Measurements from ENCODE around the gene SCUBE3. TPM values are rescaled to one million over a fixed set of nuclear protein-coding genes. Genes with fewer than 3 reads are reported as not detected.

The SCUBE3 gene
- total RNA-seq, 2 experiments from 2014 or later, result not detected

GRCh38 chr6:35184580-35185301, 29.0 kb upstream of the SCUBE3 start:
- Mint-ChIP-seq H3K27me3 (peaks cover 37% of the 10 kb centered on the region), H3K36me3 (ENCODE audit: low read depth) (no peaks in the 10 kb centered on the region), H3K4me3 (no peak overlapping the region), H3K9me3 (no peaks in the 10 kb centered on the region), H3K4me1 (peaks cover 2% of the 10 kb centered on the region), H3K27ac (no peak overlapping the region)
- ChIA-PET POLR2A (no interaction called here), CTCF (interaction anchor here (0.6 kb wide), 1 partner anchor 405 kb away, joined by 3 read pairs; no protein-coding TSS in a partner anchor)
- no peak for DNase-seq

GRCh38 chr6:35185302-35185681, 28.5 kb upstream of the SCUBE3 start:
- no peaks in the 10 kb centered on the region for H3K36me3 Mint-ChIP-seq (ENCODE audit: low read depth)
- ChIA-PET POLR2A (no interaction called here), CTCF (interaction anchor here (1.2 kb wide), 1 partner anchor 20 kb away, joined by 3 read pairs; no protein-coding TSS in a partner anchor)
- H3K27ac Mint-ChIP-seq, result no peak overlapping the region
- peaks cover 40% of the 10 kb centered on the region for H3K27me3 Mint-ChIP-seq
- H3K4me1 Mint-ChIP-seq, result peaks cover 2% of the 10 kb centered on the region
- H3K9me3 Mint-ChIP-seq, result no peaks in the 10 kb centered on the region
- DNase-seq, result no peak
- no peak overlapping the region for H3K4me3 Mint-ChIP-seq

- CTCF ChIA-PET, result interaction anchor here (1.2 kb wide), 1 partner anchor 19 kb away, joined by 3 read pairs; no protein-coding TSS in a partner anchor
- POLR2A ChIA-PET, result interaction anchor here (0.9 kb wide), 1 partner anchor 35 kb away, joined by 3 read pairs; no protein-coding TSS in a partner anchor
Observed at GRCh38 chr6:35185971-35186370, 27.8 kb upstream of the SCUBE3 start.

GRCh38 chr6:35186571-35186970, 27.2 kb upstream of the SCUBE3 start:
- Mint-ChIP-seq H3K4me3 (no peak overlapping the region), H3K27ac (no peak overlapping the region), H3K36me3 (ENCODE audit: low read depth) (no peaks in the 10 kb centered on the region), H3K9me3 (no peaks in the 10 kb centered on the region), H3K4me1 (peaks cover 7% of the 10 kb centered on the region), H3K27me3 (peaks cover 32% of the 10 kb centered on the region)
- DNase-seq, result no peak
- POLR2A ChIA-PET, result interaction anchor here (0.8 to 0.9 kb wide), 2 partner anchors 23 to 36 kb away, joined by 3 read pairs; no protein-coding TSS in a partner anchor
- CTCF ChIA-PET, result no interaction called here

More at GRCh38 chr6:35185971-35186370, 27.8 kb upstream of the SCUBE3 start:
- Mint-ChIP-seq H3K36me3 (ENCODE audit: low read depth) (no peaks in the 10 kb centered on the region), H3K4me1 (peaks cover 4% of the 10 kb centered on the region), H3K27ac (no peak overlapping the region), H3K4me3 (no peak overlapping the region), H3K9me3 (no peaks in the 10 kb centered on the region), H3K27me3 (peaks cover 36% of the 10 kb centered on the region)
- no peak for DNase-seq

- H3K27ac Mint-ChIP-seq, result no peak overlapping the region
- DNase-seq, result no peak
- peaks cover 9% of the 10 kb centered on the region for H3K4me1 Mint-ChIP-seq
- peaks cover 23% of the 10 kb centered on the region for H3K27me3 Mint-ChIP-seq
- H3K4me3 Mint-ChIP-seq, result no peak overlapping the region
- POLR2A ChIA-PET, result no interaction called here
- H3K36me3 Mint-ChIP-seq (ENCODE audit: low read depth), result no peaks in the 10 kb centered on the region
- no peaks in the 10 kb centered on the region for H3K9me3 Mint-ChIP-seq
- CTCF ChIA-PET, result no interaction called here
Observed at GRCh38 chr6:35188886-35189285, 24.9 kb upstream of the SCUBE3 start.

GRCh38 chr6:35190306-35190705, 23.4 kb upstream of the SCUBE3 start:
- Mint-ChIP-seq H3K4me3 (no peak overlapping the region), H3K36me3 (ENCODE audit: low read depth) (no peaks in the 10 kb centered on the region), H3K27me3 (peaks cover 23% of the 10 kb centered on the region), H3K27ac (no peak overlapping the region), H3K9me3 (no peaks in the 10 kb centered on the region), H3K4me1 (peaks cover 12% of the 10 kb centered on the region)
- DNase-seq, result no peak
- ChIA-PET CTCF (no interaction called here), POLR2A (no interaction called here)

- ChIA-PET CTCF (no interaction called here), POLR2A (no interaction called here)
- Mint-ChIP-seq H3K27me3 (peaks cover 26% of the 10 kb centered on the region), H3K4me3 (no peak overlapping the region), H3K27ac (no peak overlapping the region), H3K9me3 (no peaks in the 10 kb centered on the region), H3K4me1 (peaks cover 12% of the 10 kb centered on the region), H3K36me3 (ENCODE audit: low read depth) (no peaks in the 10 kb centered on the region)
- no peak for DNase-seq
Observed at GRCh38 chr6:35191889-35192288, 21.9 kb upstream of the SCUBE3 start.

- H3K27ac Mint-ChIP-seq, result no peak overlapping the region
- CTCF ChIA-PET, result no interaction called here
- peaks cover 12% of the 10 kb centered on the region for H3K4me1 Mint-ChIP-seq
- DNase-seq, result no peak
- peaks cover 26% of the 10 kb centered on the region for H3K27me3 Mint-ChIP-seq
- no peak overlapping the region for H3K4me3 Mint-ChIP-seq
- POLR2A ChIA-PET, result no interaction called here
- no peaks in the 10 kb centered on the region for H3K36me3 Mint-ChIP-seq (ENCODE audit: low read depth)
- no peaks in the 10 kb centered on the region for H3K9me3 Mint-ChIP-seq
Observed at GRCh38 chr6:35192301-35192860, 21.4 kb upstream of the SCUBE3 start.

GRCh38 chr6:35194390-35194789, 19.4 kb upstream of the SCUBE3 start:
- Mint-ChIP-seq H3K4me3 (no peak overlapping the region), H3K27me3 (peaks cover 35% of the 10 kb centered on the region), H3K36me3 (ENCODE audit: low read depth) (no peaks in the 10 kb centered on the region), H3K9me3 (no peaks in the 10 kb centered on the region), H3K27ac (no peak overlapping the region), H3K4me1 (peaks cover 12% of the 10 kb centered on the region)
- ChIA-PET POLR2A (no interaction called here), CTCF (no interaction called here)
- DNase-seq, result no peak

GRCh38 chr6:35195120-35195780, 18.5 kb upstream of the SCUBE3 start:
- Mint-ChIP-seq H3K4me1 (peaks cover 12% of the 10 kb centered on the region), H3K9me3 (no peaks in the 10 kb centered on the region), H3K4me3 (no peak overlapping the region), H3K27ac (no peak overlapping the region), H3K36me3 (ENCODE audit: low read depth) (no peaks in the 10 kb centered on the region), H3K27me3 (peaks cover 32% of the 10 kb centered on the region)
- DNase-seq, result no peak
- ChIA-PET POLR2A (no interaction called here), CTCF (interaction anchor here (1.0 kb wide), 1 partner anchor 45 kb away, joined by 4 read pairs; no protein-coding TSS in a partner anchor)

- no peak for DNase-seq
- Mint-ChIP-seq H3K4me1 (peaks cover 7% of the 10 kb centered on the region), H3K4me3 (no peak overlapping the region), H3K27ac (no peak overlapping the region), H3K27me3 (peaks cover 32% of the 10 kb centered on the region), H3K36me3 (ENCODE audit: low read depth) (no peaks in the 10 kb centered on the region), H3K9me3 (no peaks in the 10 kb centered on the region)
- ChIA-PET POLR2A (no interaction called here), CTCF (no interaction called here)
Observed at GRCh38 chr6:35197196-35197595, 16.6 kb upstream of the SCUBE3 start.

- no peaks in the 10 kb centered on the region for H3K36me3 Mint-ChIP-seq (ENCODE audit: low read depth)
- H3K27me3 Mint-ChIP-seq, result peaks cover 51% of the 10 kb centered on the region
- DNase-seq, result no peak
- H3K4me1 Mint-ChIP-seq, result no peaks in the 10 kb centered on the region
- ChIA-PET POLR2A (no interaction called here), CTCF (no interaction called here)
- H3K4me3 Mint-ChIP-seq, result no peak overlapping the region
- no peaks in the 10 kb centered on the region for H3K9me3 Mint-ChIP-seq
- no peak overlapping the region for H3K27ac Mint-ChIP-seq
Observed at GRCh38 chr6:35199866-35200265, 13.9 kb upstream of the SCUBE3 start.

GRCh38 chr6:35202066-35202546, 11.7 kb upstream of the SCUBE3 start:
- no peak for DNase-seq
- CTCF ChIA-PET, result interaction anchor here (0.9 to 1.6 kb wide), 2 partner anchors 56 to 216 kb away, joined by 4 to 7 read pairs; no protein-coding TSS in a partner anchor
- H3K9me3 Mint-ChIP-seq, result no peaks in the 10 kb centered on the region
- no peaks in the 10 kb centered on the region for H3K4me1 Mint-ChIP-seq
- H3K4me3 Mint-ChIP-seq, result no peak overlapping the region
- no peaks in the 10 kb centered on the region for H3K36me3 Mint-ChIP-seq (ENCODE audit: low read depth)
- H3K27me3 Mint-ChIP-seq, result peaks cover 53% of the 10 kb centered on the region
- POLR2A ChIA-PET, result no interaction called here
- H3K27ac Mint-ChIP-seq, result no peak overlapping the region
